Esophagus muscularis mucosa (tissue), 4 donors: ENCODE data around the gene MAP3K2. TPM values are rescaled to one million over a fixed set of nuclear protein-coding genes. Genes with fewer than 3 reads are reported as not detected.

ENCODE experiments used
- DNase-seq: peaks from one replicate; pipeline ENCODE4 v3.0.0-alpha.2; 2017; ENCODE audit errors: extremely low spot score
- H3K27ac ChIP-seq, 4 donors: fragments of 200-600 bp; sonication (generic); replicated peaks in 1 of 4; 1 replicate in 3 of 4; 2 replicates in 1 of 4; pipeline ENCODE4 v1.5.1; 2016 to 2019; ENCODE audit warnings: mild to moderate bottlenecking in 1 of 4
- H3K27me3 ChIP-seq, 4 donors: fragments of 200-600 bp; sonication (generic); one replicate each; pipeline versions ENCODE4 v1.5.1 to v1.6.0; 2016 to 2019
- H3K36me3 ChIP-seq, 4 donors: fragments of 200-600 bp; sonication (generic); one replicate each; pipeline ENCODE4 v1.5.1; 2016 to 2019
- H3K4me1 ChIP-seq, 4 donors: fragments of 200-600 bp; sonication (generic); one replicate each; pipeline ENCODE4 v1.5.1; 2016 to 2019
- H3K4me3 ChIP-seq, 4 donors: fragments of 200-600 bp; sonication (generic); 1 replicate in 2 of 4; 2 replicates in 2 of 4; pipeline ENCODE4 v1.5.1; 2016 to 2019; ENCODE audit warnings: mild to moderate bottlenecking in 4 of 4, moderate library complexity in 1 of 4
- H3K9me3 ChIP-seq, 4 donors: fragments of 200-600 bp; sonication (generic); 1 replicate in 3 of 4; 2 replicates in 1 of 4; pipeline ENCODE4 v1.5.1; 2016 to 2019
- EP300 ChIP-seq: sonication (generic); formaldehyde crosslinking; IDR thresholded peaks from one replicate; pipeline ENCODE4 v1.6.1; 2017; ENCODE audit warnings: antibody characterized with exemption
- POLR2A ChIP-seq: fragments of 450-650 bp; IDR thresholded peaks from one replicate; pipeline ENCODE4 v1.6.1; 2017; ENCODE audit warnings: antibody characterized with exemption, moderate library complexity, mild to moderate bottlenecking, low read depth
- POLR2AphosphoS5 ChIP-seq, 2 donors: sonication (generic); formaldehyde crosslinking; IDR thresholded peaks; one replicate each; pipeline ENCODE4 v1.6.1; 2017; ENCODE audit warnings: antibody characterized with exemption in 2 of 2
- WGBS: methylation state at CpG from one replicate; pipeline ENCODE4 v1.1.5; 2018; 5-methylcytosine and 5-hydroxymethylcytosine counted together
- intact Hi-C: fragments of 100-400 bp; cut with DNase I; formaldehyde crosslinking; loops from one replicate; pipeline ENCODE4 v1.15.1; 2023
- total RNA-seq, 4 donors: library from RNA; depleted of rRNA; stranded (reverse); fragments of >200 nt; gene quantifications; one replicate each; pipeline versions ENCODE4 v1.1.0 to v1.2.1, GENCODE V29; 2016
- TF ChIP-seq, protein P1 (sequence below), 3 experiments: fragments of 200-600 bp in 2 of 3; fragments of 450-650 bp in 1 of 3; sonication (generic) in 2 of 3; IDR thresholded peaks; one replicate each; pipeline ENCODE4 v1.5.1; 2017 to 2019; ENCODE audit warnings: antibody characterized with exemption in 3 of 3, mild to moderate bottlenecking in 2 of 3, moderate library complexity in 1 of 3

MAP3K2 gene
- total RNA-seq, 4 donors from 2014 or later, result 51.4 to 68.6 (median 66.2) TPM

DNA sequence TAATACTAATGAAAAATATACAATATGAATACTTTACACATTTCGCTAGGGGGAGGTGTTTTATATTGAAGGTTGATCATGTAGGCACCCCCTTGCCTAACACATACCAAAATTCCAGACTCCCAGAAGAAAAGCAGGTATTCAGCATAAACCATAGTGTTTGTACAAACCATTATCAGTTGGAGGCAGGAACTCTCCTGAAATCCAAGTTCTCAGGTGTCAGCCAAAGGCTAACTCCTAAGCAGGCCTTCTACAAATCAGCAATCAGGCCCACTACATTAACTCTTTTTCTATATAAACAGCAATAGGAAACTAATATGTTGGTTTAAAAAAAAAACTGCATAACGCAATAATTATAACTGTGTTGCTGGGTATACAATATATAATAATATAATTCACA lies 44.5 kb downstream of the MAP3K2 start:
- intact Hi-C loops, result no loop called here
- Histone ChIP-seq H3K4me1 (peaks cover 0 to 12% (median 3%) of the 10 kb centered on the region in 4 donors), H3K4me3 (no peak overlapping the region), H3K9me3 (no peaks in the 10 kb centered on the region), H3K27me3 (no peaks in the 10 kb centered on the region), H3K27ac (no peak overlapping the region), H3K36me3 (peaks cover 3 to 13% (median 5%) of the 10 kb centered on the region in 4 donors)
- no peak for TF ChIP-seq POLR2A
- TF ChIP-seq POLR2AphosphoS5 (IDR thresholded peaks at IDR 0.05), result no peak
- 94% methylated on average over 2 of the region's 2 CpGs for WGBS
- DNase-seq, result no peak

DNA sequence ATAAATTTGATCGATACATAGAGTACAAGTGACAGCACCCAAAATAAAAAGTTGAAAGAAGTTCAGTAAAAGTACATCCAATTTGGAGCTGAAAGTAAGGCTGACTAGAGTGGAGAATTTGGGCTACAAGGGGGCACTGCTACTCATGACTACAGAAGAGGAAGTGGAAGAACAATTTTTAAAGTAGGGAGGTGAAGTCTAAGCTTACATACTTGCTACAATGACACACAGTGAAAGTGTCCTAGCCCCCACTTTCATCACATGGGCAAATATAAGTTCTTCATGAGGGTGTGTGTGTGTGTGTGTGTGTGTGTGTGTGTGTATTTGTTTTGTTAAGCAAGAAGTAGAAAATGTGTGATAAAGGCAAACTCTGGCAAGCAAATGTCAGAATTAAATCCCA lies 45.7 kb downstream of the MAP3K2 start:
- WGBS, result 97% methylated on average over 1 of the region's 1 CpG
- no peak for DNase-seq
- TF ChIP-seq POLR2AphosphoS5 (IDR thresholded peaks at IDR 0.05) (no peak), EP300 (no peak), POLR2A (no peak)
- TF ChIP-seq, protein P1, sequence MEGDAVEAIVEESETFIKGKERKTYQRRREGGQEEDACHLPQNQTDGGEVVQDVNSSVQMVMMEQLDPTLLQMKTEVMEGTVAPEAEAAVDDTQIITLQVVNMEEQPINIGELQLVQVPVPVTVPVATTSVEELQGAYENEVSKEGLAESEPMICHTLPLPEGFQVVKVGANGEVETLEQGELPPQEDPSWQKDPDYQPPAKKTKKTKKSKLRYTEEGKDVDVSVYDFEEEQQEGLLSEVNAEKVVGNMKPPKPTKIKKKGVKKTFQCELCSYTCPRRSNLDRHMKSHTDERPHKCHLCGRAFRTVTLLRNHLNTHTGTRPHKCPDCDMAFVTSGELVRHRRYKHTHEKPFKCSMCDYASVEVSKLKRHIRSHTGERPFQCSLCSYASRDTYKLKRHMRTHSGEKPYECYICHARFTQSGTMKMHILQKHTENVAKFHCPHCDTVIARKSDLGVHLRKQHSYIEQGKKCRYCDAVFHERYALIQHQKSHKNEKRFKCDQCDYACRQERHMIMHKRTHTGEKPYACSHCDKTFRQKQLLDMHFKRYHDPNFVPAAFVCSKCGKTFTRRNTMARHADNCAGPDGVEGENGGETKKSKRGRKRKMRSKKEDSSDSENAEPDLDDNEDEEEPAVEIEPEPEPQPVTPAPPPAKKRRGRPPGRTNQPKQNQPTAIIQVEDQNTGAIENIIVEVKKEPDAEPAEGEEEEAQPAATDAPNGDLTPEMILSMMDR (IDR thresholded peaks at IDR 0.05), result no peak
- H3K27ac ChIP-seq, result no peak overlapping the region
- H3K4me3 ChIP-seq, result no peak overlapping the region
- H3K4me1 ChIP-seq, result peaks cover 0 to 8% (median 3%) of the 10 kb centered on the region in 4 donors
- intact Hi-C loops, result no loop called here
- H3K27me3 ChIP-seq, result no peaks in the 10 kb centered on the region
- peaks cover 4 to 23% (median 15%) of the 10 kb centered on the region in 4 donors for H3K36me3 ChIP-seq
- no peaks in the 10 kb centered on the region for H3K9me3 ChIP-seq

DNA sequence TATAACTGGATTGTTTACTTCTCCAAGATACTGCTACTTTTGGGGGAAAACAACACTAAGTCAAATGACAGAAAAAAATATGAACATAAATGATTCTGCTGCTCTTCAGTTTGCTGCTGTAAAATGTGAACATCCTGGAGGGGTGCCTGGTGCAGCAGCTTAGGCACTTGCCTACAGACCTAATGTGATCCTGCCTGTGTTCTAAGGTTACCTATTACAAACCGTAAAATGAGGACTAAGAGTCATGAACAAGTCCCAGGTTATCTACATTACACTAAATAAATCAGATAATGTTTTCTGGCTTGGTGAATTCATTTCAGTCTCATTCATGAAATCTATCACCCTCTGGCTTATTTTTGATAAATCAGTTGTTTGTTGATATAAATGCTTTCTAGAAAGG lies 55.4 kb downstream of the MAP3K2 start:
- DNase-seq, result no peak
- no peaks in the 10 kb centered on the region for H3K4me1 ChIP-seq
- H3K27ac ChIP-seq, result no peak overlapping the region
- 100% methylated on average over 1 of the region's 1 CpG for WGBS
- no peak for TF ChIP-seq POLR2A
- TF ChIP-seq, protein P1 (IDR thresholded peaks at IDR 0.05), result no peak
- no peak for TF ChIP-seq EP300
- TF ChIP-seq POLR2AphosphoS5 (IDR thresholded peaks at IDR 0.05), result no peak
- no peaks in the 10 kb centered on the region for H3K27me3 ChIP-seq
- no peak overlapping the region for H3K4me3 ChIP-seq
- H3K36me3 ChIP-seq, result peaks cover 22 to 83% (median 66%) of the 10 kb centered on the region in 4 donors
- no peaks in the 10 kb centered on the region for H3K9me3 ChIP-seq
- intact Hi-C loops, result no loop called here

DNA sequence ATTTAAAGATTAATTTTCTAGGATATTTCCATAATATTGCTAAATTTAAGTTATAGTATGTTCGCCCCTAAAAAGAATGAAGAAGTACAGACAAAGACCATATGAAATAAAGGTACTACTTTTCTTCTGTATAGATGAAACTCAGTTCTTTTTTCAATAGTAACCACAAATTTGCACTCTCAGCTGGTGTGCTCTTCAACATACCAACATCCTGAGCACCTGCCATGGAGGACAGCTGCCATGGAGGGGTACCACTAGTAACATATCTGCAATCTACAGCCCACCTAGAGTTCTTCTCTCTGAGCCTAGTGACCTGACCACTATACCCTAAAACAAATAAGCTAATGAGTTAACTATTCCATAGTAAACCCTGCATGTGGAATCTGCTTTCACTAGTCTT lies 57.0 kb downstream of the MAP3K2 start:
- TF ChIP-seq POLR2A, result no peak
- TF ChIP-seq, protein P1 (IDR thresholded peaks at IDR 0.05), result no peak
- TF ChIP-seq POLR2AphosphoS5 (IDR thresholded peaks at IDR 0.05), result no peak
- no peak for TF ChIP-seq EP300
- 96% methylated on average over 1 of the region's 1 CpG for WGBS
- peaks cover 16 to 90% (median 63%) of the 10 kb centered on the region in 4 donors for H3K36me3 ChIP-seq
- intact Hi-C loops, result no loop called here
- H3K4me1 ChIP-seq, result no peaks in the 10 kb centered on the region
- no peaks in the 10 kb centered on the region for H3K27me3 ChIP-seq
- no peak for DNase-seq
- no peak overlapping the region for H3K4me3 ChIP-seq
- no peaks in the 10 kb centered on the region for H3K9me3 ChIP-seq
- H3K27ac ChIP-seq, result no peak overlapping the region

DNA sequence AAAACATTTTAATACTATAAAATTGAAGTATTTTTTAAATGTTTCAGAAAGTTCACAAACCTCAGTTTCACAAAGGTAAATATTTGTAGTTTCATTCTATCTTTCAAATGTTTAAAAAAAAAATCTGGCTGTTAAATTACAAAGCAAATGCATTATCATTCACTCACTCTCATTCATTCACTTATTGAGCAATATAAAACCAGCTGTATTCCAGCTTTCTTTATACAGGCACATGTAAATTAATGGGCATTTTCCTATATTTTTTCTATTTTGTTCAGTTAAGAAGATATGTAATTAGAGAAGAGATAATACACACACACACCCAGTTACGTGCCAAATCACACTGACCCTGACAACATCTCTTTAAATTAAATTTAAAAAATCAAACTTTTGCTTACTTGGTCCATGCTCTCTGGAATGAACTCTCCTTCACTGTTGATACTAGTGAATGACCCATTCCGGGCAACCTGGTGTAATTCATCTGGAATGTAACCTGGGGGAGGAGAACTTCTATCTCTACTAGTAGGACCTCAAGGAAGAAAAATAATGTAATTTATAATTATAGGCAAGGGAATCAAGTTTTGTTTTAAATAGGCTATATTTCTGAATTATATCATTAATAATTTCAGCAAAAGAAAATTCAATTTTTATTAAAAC lies 61.4 kb downstream of the MAP3K2 start:
- Histone ChIP-seq H3K36me3 (peaks cover 27 to 90% (median 62%) of the 10 kb centered on the region in 4 donors), H3K27me3 (no peaks in the 10 kb centered on the region), H3K4me3 (no peak overlapping the region), H3K27ac (no peak overlapping the region), H3K9me3 (no peaks in the 10 kb centered on the region), H3K4me1 (peaks cover 0 to 10% (median 8%) of the 10 kb centered on the region in 4 donors)
- DNase-seq, result no peak
- intact Hi-C loops, result loop anchor here (5.0 kb wide), 1 partner anchor 91 kb away; the partner anchor contains the start of gene PROC
- TF ChIP-seq POLR2A (no peak), POLR2AphosphoS5 (IDR thresholded peaks at IDR 0.05) (no peak), EP300 (no peak)
- TF ChIP-seq, protein P1 (IDR thresholded peaks at IDR 0.05), result no peak
- 90% methylated on average over 2 of the region's 2 CpGs for WGBS
